Esophagus squamous epithelium (tissue), 5 donors: Measurements from ENCODE around the gene SGTA. TPM values are rescaled to one million over a fixed set of nuclear protein-coding genes. Genes with fewer than 3 reads are reported as not detected.

ENCODE experiments used
- DNase-seq: peaks from one replicate; lab custom pipeline; 2025; lab: John Stamatoyannopoulos, UW
- H3K27ac ChIP-seq, 4 donors: fragments of 200-600 bp; sonication (generic); one replicate each; pipeline ENCODE4 v1.5.1; 2016 to 2019; ENCODE audit warnings: mild to moderate bottlenecking in 1 of 4
- H3K27me3 ChIP-seq, 4 donors: fragments of 200-600 bp; sonication (generic); 1 replicate in 3 of 4; 2 replicates in 1 of 4; pipeline versions ENCODE4 v1.5.1 to v1.6.0; 2017 to 2021; ENCODE audit warnings: antibody characterized with exemption in 1 of 4
- H3K36me3 ChIP-seq, 3 donors: fragments of 200-600 bp; sonication (generic); one replicate each; pipeline ENCODE4 v1.5.1; 2016 to 2019
- H3K4me1 ChIP-seq, 3 donors: fragments of 200-600 bp; sonication (generic); one replicate each; pipeline ENCODE4 v1.5.1; 2017 to 2019
- H3K4me3 ChIP-seq, 4 donors: fragments of 200-600 bp; sonication (generic); 1 replicate in 3 of 4; 2 replicates in 1 of 4; pipeline ENCODE4 v1.5.1; 2016 to 2019; ENCODE audit warnings: mild to moderate bottlenecking in 2 of 4, moderate library complexity in 1 of 4
- H3K9me3 ChIP-seq, 3 donors: fragments of 200-600 bp; sonication (generic); one replicate each; pipeline ENCODE4 v1.5.1; 2016 to 2019
- POLR2A ChIP-seq, 4 donors: fragments of 450-650 bp; IDR thresholded peaks; one replicate each; pipeline ENCODE4 v1.6.1; 2017; ENCODE audit warnings: antibody characterized with exemption in 4 of 4, mild to moderate bottlenecking in 4 of 4, moderate library complexity in 3 of 4
- WGBS, 2 donors: methylation state at CpG; one replicate each; pipeline ENCODE4 v1.1.5; 2018; 5-methylcytosine and 5-hydroxymethylcytosine counted together
- intact Hi-C: fragments of 100-400 bp; cut with DNase I; formaldehyde crosslinking; loops from one replicate; pipeline ENCODE4 v1.15.0; 2022
- total RNA-seq, 4 donors: library from RNA; depleted of rRNA; stranded (reverse); fragments of >200 nt; gene quantifications; one replicate each; pipeline ENCODE4 v1.1.0, GENCODE V29; 2016
- TF ChIP-seq, protein P1 (sequence below), 6 experiments: fragments of 450-650 bp in 4 of 6; fragments of 200-600 bp in 2 of 6; sonication (generic) in 2 of 6; IDR thresholded peaks; one replicate each; pipeline ENCODE4 v1.5.1; 2016 to 2019; ENCODE audit warnings: antibody characterized with exemption in 6 of 6, mild to moderate bottlenecking in 4 of 6, moderate library complexity in 4 of 6
- donor health status: DM: yes; HTN: yes; CAD: no.

Gene SGTA
- total RNA-seq, 4 donors from 2014 or later: 30.6 to 45.0 (median 42.8) TPM

DNA sequence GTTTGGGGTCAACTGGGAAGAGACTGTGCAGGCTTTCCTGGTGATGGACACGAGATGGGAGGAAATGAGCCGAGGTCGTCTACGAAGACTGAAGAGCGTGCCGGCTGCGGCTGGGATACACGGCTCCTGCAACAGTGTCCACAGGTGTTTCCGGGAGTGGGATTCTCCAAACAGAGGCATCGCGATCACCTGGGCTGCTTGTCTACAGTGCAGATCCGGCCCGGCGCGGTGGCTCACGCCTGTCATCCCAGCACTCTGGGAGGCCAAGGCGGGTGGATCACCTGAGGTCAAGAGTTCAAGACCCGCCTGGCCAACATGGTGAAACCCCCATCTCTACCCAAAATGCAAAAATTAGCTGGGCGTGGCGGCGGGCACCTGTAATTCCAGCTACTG lies 31.6 kb downstream of the SGTA start:
- Histone ChIP-seq H3K9me3 (no peaks in the 10 kb centered on the region), H3K36me3 (peaks cover 13 to 35% (median 16%) of the 10 kb centered on the region in 3 donors), H3K27me3 (no peaks in the 10 kb centered on the region), H3K4me3 (no peak overlapping the region), H3K4me1 (peaks cover 0 to 8% (median 0%) of the 10 kb centered on the region in 3 donors), H3K27ac (no peak overlapping the region)
- TF ChIP-seq, protein P1, sequence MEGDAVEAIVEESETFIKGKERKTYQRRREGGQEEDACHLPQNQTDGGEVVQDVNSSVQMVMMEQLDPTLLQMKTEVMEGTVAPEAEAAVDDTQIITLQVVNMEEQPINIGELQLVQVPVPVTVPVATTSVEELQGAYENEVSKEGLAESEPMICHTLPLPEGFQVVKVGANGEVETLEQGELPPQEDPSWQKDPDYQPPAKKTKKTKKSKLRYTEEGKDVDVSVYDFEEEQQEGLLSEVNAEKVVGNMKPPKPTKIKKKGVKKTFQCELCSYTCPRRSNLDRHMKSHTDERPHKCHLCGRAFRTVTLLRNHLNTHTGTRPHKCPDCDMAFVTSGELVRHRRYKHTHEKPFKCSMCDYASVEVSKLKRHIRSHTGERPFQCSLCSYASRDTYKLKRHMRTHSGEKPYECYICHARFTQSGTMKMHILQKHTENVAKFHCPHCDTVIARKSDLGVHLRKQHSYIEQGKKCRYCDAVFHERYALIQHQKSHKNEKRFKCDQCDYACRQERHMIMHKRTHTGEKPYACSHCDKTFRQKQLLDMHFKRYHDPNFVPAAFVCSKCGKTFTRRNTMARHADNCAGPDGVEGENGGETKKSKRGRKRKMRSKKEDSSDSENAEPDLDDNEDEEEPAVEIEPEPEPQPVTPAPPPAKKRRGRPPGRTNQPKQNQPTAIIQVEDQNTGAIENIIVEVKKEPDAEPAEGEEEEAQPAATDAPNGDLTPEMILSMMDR (IDR thresholded peaks at IDR 0.05): no peak
- no peak for TF ChIP-seq POLR2A (IDR thresholded peaks at IDR 0.05)
- WGBS, 2 donors: 87 to 89% methylated on average over 5 to 11 of the region's 21 CpGs
- no peak for DNase-seq
- intact Hi-C loops: no loop called here

DNA sequence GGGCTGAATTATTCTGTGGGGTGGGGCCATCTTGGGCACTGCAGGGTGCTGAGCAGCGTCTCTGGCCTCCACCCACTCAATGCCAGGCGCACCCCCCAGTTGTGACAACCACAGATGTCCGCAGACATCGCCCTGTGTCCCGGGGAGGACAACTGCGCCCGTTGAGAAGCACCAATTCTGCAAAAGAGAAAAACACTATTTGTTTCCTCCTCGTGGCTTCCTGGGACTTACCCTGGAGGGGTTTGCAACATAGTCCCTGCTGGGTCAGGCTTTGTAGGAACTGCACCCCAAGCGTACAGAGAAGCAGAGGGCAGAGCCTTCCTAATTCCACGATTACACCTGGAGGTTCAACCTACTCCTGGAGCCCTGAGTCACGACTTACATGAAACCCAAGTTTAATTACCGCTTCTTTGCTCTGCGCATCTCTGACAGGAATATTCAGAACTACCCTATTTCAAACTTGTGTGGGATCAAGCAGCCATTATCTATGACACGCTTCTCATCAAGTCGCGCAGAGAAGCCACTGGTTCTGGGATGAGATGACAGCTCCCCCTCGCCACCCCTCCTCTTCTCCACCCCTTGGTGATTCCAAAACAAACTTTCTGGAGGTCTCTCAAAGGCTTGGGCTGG lies 32.1 kb downstream of the SGTA start:
- H3K36me3 ChIP-seq: peaks cover 13 to 30% (median 16%) of the 10 kb centered on the region in 3 donors
- H3K4me1 ChIP-seq: peaks cover 0 to 8% (median 0%) of the 10 kb centered on the region in 3 donors
- H3K27me3 ChIP-seq: no peaks in the 10 kb centered on the region
- no peak for DNase-seq
- intact Hi-C loops: no loop called here
- TF ChIP-seq, protein P1 (IDR thresholded peaks at IDR 0.05): no peak
- TF ChIP-seq POLR2A (IDR thresholded peaks at IDR 0.05): no peak
- H3K4me3 ChIP-seq: no peak overlapping the region
- WGBS, 2 donors: 52 to 67% methylated on average over 10 to 13 of the region's 17 CpGs
- H3K9me3 ChIP-seq: no peaks in the 10 kb centered on the region
- H3K27ac ChIP-seq: no peak overlapping the region

DNA sequence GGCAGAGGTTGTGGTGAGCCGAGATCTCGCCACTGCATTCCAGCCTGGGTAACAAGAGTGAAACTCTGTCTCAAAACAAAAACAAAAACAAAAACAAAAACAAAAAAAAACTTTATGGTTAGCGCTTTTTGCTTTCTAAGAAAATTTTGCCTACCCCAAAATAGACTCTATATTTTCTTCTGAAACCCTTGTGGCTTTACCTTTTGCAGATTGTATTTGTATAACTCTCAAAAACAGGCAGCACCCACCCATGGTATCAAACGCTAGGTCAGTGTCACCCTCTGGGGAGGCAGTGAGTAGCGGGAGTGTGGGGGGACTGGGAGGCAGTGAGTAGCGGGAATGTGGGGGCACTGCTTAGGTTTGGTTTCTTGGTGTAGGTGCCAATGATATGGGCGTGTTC lies 35.7 kb downstream of the SGTA start:
- intact Hi-C loops: loop anchor here (5.0 kb wide), 1 partner anchor 95 kb away; no protein-coding TSS in a partner anchor
- no peak overlapping the region for H3K27ac ChIP-seq
- H3K27me3 ChIP-seq: no peaks in the 10 kb centered on the region
- H3K4me3 ChIP-seq: no peak overlapping the region
- no peak for DNase-seq
- H3K36me3 ChIP-seq: no peaks in the 10 kb centered on the region
- 71 to 77% methylated on average over 7 of the region's 7 CpGs for WGBS, 2 donors
- H3K4me1 ChIP-seq: peaks cover 0 to 8% (median 0%) of the 10 kb centered on the region in 3 donors
- H3K9me3 ChIP-seq: no peaks in the 10 kb centered on the region
- TF ChIP-seq POLR2A (IDR thresholded peaks at IDR 0.05): no peak
- TF ChIP-seq, protein P1 (IDR thresholded peaks at IDR 0.05): no peak

DNA sequence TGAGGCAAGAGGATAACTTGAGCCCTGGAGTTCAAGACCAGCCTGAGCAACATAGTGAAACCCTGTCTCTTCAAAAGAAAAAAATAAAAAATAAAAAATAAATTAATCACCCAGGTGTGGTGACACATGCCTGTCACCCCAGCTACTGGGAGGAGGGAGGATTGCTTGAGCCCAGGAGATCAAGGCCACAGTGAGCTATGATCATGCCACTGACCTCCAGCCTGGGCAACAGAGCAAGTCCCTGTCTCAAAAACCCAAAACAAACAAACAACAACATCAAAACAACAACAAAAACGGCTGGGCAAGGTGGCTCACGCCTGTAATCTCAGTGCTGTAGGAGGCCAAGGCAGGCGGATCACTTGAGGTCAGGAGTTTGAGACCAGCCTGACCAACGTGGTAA lies 39.0 kb downstream of the SGTA start:
- H3K36me3 ChIP-seq: no peaks in the 10 kb centered on the region
- 23 to 37% methylated on average over 4 of the region's 4 CpGs for WGBS, 2 donors
- no peaks in the 10 kb centered on the region for H3K9me3 ChIP-seq
- peaks cover 0 to 15% (median 3%) of the 10 kb centered on the region in 3 donors for H3K4me1 ChIP-seq
- no peak overlapping the region for H3K4me3 ChIP-seq
- no peak overlapping the region for H3K27ac ChIP-seq
- peaks cover 0 to 9% (median 0%) of the 10 kb centered on the region in 4 donors for H3K27me3 ChIP-seq
- TF ChIP-seq, protein P1 (IDR thresholded peaks at IDR 0.05): no peak
- no peak for TF ChIP-seq POLR2A (IDR thresholded peaks at IDR 0.05)
- DNase-seq: no peak
- intact Hi-C loops: no loop called here

DNA sequence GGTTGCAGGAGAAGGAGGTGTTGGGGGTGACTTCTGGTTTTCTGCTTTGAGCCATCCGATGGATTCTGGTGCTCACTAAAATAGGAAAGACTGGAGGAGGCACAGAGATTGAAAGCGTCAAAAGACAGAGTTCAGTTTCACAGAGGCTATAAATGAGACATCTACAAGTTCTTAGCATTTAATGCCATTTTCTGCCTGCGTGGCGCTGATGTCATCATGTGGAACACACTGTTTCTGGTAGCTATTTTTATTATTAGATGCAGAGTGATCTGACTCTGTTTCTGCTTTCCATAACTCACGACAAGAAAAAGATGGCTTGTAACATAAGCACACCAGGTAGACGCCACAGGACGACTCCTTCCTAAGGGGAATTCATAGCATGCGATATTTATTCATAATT lies 40.0 kb downstream of the SGTA start:
- Histone ChIP-seq H3K4me1 (peaks cover 0 to 21% (median 10%) of the 10 kb centered on the region in 3 donors), H3K36me3 (no peaks in the 10 kb centered on the region), H3K27ac (no peak overlapping the region), H3K27me3 (peaks cover 0 to 9% (median 0%) of the 10 kb centered on the region in 4 donors), H3K9me3 (no peaks in the 10 kb centered on the region), H3K4me3 (no peak overlapping the region)
- DNase-seq: no peak
- TF ChIP-seq, protein P1 (IDR thresholded peaks at IDR 0.05): no peak
- no peak for TF ChIP-seq POLR2A (IDR thresholded peaks at IDR 0.05)
- intact Hi-C loops: no loop called here
- 74% methylated on average over 8 of the region's 8 CpGs for WGBS, 2 donors
